ENCODE results near the gene SEC16A. TPM values are rescaled to one million over a fixed set of nuclear protein-coding genes. Genes with fewer than 3 reads are reported as not detected.

Gene SEC16A
- total RNA-seq, 4 donors from 2014 or later, result 45.6 to 64.8 (median 56.5) TPM

- TF ChIP-seq, protein P1, sequence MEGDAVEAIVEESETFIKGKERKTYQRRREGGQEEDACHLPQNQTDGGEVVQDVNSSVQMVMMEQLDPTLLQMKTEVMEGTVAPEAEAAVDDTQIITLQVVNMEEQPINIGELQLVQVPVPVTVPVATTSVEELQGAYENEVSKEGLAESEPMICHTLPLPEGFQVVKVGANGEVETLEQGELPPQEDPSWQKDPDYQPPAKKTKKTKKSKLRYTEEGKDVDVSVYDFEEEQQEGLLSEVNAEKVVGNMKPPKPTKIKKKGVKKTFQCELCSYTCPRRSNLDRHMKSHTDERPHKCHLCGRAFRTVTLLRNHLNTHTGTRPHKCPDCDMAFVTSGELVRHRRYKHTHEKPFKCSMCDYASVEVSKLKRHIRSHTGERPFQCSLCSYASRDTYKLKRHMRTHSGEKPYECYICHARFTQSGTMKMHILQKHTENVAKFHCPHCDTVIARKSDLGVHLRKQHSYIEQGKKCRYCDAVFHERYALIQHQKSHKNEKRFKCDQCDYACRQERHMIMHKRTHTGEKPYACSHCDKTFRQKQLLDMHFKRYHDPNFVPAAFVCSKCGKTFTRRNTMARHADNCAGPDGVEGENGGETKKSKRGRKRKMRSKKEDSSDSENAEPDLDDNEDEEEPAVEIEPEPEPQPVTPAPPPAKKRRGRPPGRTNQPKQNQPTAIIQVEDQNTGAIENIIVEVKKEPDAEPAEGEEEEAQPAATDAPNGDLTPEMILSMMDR (IDR thresholded peaks at IDR 0.05), result no peak
- DNase-seq (ENCODE audit: low spot score) (no peak), ATAC-seq (ENCODE audit: low FRiP score) (no peak)
These were observed 46.0 kb upstream of the SEC16A start for GRCh38 chr9:136528716-136529341.

- ATAC-seq (ENCODE audit: low FRiP score) (no peak), DNase-seq (ENCODE audit: low spot score) (no peak)
- TF ChIP-seq, protein P1 (IDR thresholded peaks at IDR 0.05), result no peak
These were observed 45.2 kb upstream of the SEC16A start for GRCh38 chr9:136527721-136528710.

- TF ChIP-seq, protein P1 (IDR thresholded peaks at IDR 0.05), result no peak
- no peak for DNase-seq (ENCODE audit: low spot score)
- no peak for ATAC-seq (ENCODE audit: low FRiP score)
These were observed 44.3 kb upstream of the SEC16A start for GRCh38 chr9:136527131-136527530.

DNA sequence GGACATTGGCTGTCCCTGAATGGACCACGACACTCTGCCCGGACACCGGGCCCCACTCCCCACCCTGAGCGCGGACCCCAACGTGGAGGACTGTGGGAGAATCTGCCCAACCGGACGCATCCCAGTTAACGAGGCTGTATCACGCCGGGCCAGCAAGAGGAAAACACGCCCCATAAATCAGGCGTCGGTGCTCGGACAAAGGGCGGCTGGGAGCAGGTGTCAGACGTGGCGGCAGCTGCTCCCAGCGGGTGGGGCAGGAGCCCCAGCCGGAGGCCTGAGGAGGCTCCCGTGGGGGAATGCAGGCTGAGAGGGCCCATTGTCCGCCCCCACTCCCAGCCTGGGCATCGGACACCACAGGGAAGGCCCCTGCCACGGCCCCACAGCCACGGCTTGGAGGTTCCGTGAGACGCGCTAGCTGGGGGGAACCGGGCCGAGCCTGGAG lies 43.8 kb upstream of the SEC16A start:
- TF ChIP-seq, protein P1 (IDR thresholded peaks at IDR 0.05), result no peak
- DNase-seq (ENCODE audit: low spot score), result no peak
- ATAC-seq (ENCODE audit: low FRiP score), result no peak

DNA sequence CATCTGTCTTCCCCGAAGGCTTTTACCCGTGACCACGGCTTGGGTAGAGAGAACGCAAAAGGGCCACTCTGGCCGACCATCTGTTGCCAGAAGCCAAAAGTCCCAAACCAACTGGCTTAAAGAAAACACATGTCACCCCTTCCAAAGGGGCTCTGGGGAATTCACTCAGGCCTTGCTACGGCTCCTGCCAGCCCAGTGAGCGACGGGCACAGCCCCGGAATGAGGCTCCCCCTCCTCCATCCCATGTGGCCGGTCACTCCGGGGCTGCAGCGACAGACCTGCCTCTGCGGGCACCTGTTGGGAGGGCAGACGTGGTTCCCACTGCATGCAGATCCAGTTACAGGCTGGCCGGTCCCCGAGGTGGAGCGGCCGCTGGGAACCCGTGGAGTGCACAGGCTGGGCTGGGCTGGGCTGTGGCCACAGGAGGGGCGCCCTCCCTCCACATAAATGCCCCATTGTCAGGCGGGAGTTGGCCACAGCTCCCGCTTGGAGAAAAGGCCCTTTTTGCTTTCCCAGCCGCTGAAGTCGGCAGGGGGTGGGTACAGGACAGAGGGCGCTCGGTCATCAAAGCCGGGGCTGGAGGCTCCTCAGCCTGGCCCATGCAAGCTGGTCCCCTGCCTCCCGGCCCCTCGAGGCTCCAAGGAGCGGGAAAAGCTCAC lies 43.1 kb upstream of the SEC16A start:
- ATAC-seq (ENCODE audit: low FRiP score) (no peak), DNase-seq (ENCODE audit: low spot score) (no peak)
- TF ChIP-seq, protein P1 (IDR thresholded peaks at IDR 0.05), result no peak

DNA sequence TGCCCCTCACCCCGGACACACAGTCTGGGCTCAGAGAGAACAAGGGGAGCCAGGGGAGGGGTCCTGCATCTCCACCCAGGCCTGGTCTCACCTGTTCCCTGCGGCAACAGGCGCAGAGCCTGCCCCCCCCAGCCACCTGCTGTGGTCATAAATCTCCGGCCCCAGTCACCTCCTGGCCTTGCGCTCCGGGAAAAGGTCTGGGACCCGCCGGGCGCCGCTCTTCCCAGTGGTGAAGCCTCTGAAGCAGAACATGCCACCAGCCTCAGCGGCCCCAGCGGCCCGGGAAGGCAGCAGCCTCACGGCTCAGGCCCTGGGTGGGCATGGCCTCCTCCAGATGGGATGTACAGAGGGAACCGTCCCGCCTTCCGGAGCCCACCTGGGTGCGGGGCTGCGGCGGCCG lies 42.4 kb upstream of the SEC16A start:
- DNase-seq (ENCODE audit: low spot score) (no peak), ATAC-seq (ENCODE audit: low FRiP score) (no peak)
- TF ChIP-seq, protein P1 (IDR thresholded peaks at IDR 0.05), result no peak

Data from omental fat pad (tissue), 4 donors.